GM23338 (cell line): ENCODE data around the gene NHS.

Experiments
- CREB1 ChIP-seq: fragments of 250-450 bp; sonication (Bioruptor Pico); IDR thresholded peaks from 2 replicates; pipeline ENCODE4 v1.5.0; 2020; ENCODE audit warnings: low read depth, mild to moderate bottlenecking, moderate library complexity
- EZH2 ChIP-seq: fragments of 200-600 bp; sonication (generic); IDR thresholded peaks from one replicate; pipeline ENCODE4 v1.8.0; 2017; ENCODE audit warnings: antibody characterized with exemption, mild to moderate bottlenecking, low read depth; ENCODE audit not compliant: unreplicated experiment
- EZH2phosphoT487 ChIP-seq: fragments of 200-600 bp; sonication (generic); IDR thresholded peaks from one replicate; pipeline ENCODE4 v1.8.1; 2018; ENCODE audit warnings: antibody characterized with exemption; ENCODE audit not compliant: unreplicated experiment
- JUNB ChIP-seq: IDR thresholded peaks from one replicate; pipeline ENCODE4 v1.6.1; 2016; ENCODE audit warnings: antibody characterized with exemption; ENCODE audit not compliant: unreplicated experiment
- NANOG ChIP-seq: IDR thresholded peaks from 2 replicates; pipeline ENCODE4 v1.6.1; 2016; ENCODE audit warnings: antibody characterized with exemption, borderline replicate concordance
- POLR2AphosphoS5 ChIP-seq: IDR thresholded peaks from 2 replicates; pipeline ENCODE4 v1.6.1; 2016; ENCODE audit warnings: antibody characterized with exemption, low read depth
- STAT1 ChIP-seq: IDR thresholded peaks from one replicate; pipeline ENCODE4 v1.6.1; 2016; ENCODE audit warnings: antibody characterized with exemption; ENCODE audit not compliant: unreplicated experiment
- ZNF114 ChIP-seq: fragments of 250-450 bp; sonication (Bioruptor Pico); IDR thresholded peaks from 2 replicates; pipeline ENCODE4 v1.5.0; 2020; ENCODE audit warnings: mild to moderate bottlenecking, moderate library complexity
- ZNF331 ChIP-seq: fragments of 250-450 bp; sonication (Bioruptor Pico); IDR thresholded peaks from 2 replicates; pipeline ENCODE4 v1.5.0; 2020; ENCODE audit warnings: low read depth, mild to moderate bottlenecking, moderate library complexity
- TF ChIP-seq, protein P1 (sequence below), 2 experiments: fragments of 200-600 bp in 1 of 2; sonication (generic) in 1 of 2; conservative IDR thresholded peaks; 2 replicates each; pipeline versions ENCODE4 v1.5.1 to v1.6.1; 2016 to 2017; ENCODE audit warnings: antibody characterized with exemption in 2 of 2, low read depth in 2 of 2, mild to moderate bottlenecking in 2 of 2, moderate library complexity in 1 of 2
- TF ChIP-seq, protein P2 (sequence below): IDR thresholded peaks from one replicate; pipeline ENCODE4 v1.6.1; 2018; ENCODE audit warnings: antibody characterized with exemption; ENCODE audit not compliant: unreplicated experiment
- TF ChIP-seq, protein P3 (sequence below): IDR thresholded peaks from 2 replicates; pipeline ENCODE4 v1.6.1; 2016; ENCODE audit warnings: antibody characterized with exemption
- TF ChIP-seq, protein P4 (sequence below): fragments of 250-450 bp; sonication (Bioruptor Pico); IDR thresholded peaks from 2 replicates; pipeline ENCODE4 v1.5.0; 2020; ENCODE audit warnings: mild to moderate bottlenecking, moderate library complexity

DNA sequence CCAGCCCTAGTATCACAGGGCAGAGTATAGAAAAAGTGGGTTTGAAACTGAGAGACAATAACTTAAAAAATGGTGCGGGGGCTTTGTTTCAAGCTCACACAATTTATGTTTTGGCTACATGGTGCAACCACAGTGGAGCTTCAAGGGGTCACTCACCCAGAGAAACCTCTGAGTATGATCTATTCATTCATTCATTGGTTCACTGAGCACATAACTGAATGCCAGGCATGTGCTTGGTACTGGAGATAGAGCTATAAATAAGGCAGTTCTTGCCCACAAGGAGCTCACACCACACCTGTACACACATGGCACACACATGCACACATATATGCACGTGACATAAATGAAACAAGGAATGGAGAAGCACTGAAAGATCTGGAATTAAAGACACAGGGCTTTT is 171.4 kb downstream of the NHS start:
- TF ChIP-seq, protein P1, sequence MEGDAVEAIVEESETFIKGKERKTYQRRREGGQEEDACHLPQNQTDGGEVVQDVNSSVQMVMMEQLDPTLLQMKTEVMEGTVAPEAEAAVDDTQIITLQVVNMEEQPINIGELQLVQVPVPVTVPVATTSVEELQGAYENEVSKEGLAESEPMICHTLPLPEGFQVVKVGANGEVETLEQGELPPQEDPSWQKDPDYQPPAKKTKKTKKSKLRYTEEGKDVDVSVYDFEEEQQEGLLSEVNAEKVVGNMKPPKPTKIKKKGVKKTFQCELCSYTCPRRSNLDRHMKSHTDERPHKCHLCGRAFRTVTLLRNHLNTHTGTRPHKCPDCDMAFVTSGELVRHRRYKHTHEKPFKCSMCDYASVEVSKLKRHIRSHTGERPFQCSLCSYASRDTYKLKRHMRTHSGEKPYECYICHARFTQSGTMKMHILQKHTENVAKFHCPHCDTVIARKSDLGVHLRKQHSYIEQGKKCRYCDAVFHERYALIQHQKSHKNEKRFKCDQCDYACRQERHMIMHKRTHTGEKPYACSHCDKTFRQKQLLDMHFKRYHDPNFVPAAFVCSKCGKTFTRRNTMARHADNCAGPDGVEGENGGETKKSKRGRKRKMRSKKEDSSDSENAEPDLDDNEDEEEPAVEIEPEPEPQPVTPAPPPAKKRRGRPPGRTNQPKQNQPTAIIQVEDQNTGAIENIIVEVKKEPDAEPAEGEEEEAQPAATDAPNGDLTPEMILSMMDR (conservative IDR thresholded peaks at IDR 0.05; ENCODE audit: low read depth in 2 of 2), result no peak
- TF ChIP-seq, protein P2, sequence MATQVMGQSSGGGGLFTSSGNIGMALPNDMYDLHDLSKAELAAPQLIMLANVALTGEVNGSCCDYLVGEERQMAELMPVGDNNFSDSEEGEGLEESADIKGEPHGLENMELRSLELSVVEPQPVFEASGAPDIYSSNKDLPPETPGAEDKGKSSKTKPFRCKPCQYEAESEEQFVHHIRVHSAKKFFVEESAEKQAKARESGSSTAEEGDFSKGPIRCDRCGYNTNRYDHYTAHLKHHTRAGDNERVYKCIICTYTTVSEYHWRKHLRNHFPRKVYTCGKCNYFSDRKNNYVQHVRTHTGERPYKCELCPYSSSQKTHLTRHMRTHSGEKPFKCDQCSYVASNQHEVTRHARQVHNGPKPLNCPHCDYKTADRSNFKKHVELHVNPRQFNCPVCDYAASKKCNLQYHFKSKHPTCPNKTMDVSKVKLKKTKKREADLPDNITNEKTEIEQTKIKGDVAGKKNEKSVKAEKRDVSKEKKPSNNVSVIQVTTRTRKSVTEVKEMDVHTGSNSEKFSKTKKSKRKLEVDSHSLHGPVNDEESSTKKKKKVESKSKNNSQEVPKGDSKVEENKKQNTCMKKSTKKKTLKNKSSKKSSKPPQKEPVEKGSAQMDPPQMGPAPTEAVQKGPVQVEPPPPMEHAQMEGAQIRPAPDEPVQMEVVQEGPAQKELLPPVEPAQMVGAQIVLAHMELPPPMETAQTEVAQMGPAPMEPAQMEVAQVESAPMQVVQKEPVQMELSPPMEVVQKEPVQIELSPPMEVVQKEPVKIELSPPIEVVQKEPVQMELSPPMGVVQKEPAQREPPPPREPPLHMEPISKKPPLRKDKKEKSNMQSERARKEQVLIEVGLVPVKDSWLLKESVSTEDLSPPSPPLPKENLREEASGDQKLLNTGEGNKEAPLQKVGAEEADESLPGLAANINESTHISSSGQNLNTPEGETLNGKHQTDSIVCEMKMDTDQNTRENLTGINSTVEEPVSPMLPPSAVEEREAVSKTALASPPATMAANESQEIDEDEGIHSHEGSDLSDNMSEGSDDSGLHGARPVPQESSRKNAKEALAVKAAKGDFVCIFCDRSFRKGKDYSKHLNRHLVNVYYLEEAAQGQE, result no peak
- TF ChIP-seq EZH2 (no peak), POLR2AphosphoS5 (no peak), CREB1 (CRISPR knock-in tag) (no peak), JUNB (no peak), EZH2phosphoT487 (no peak), ZNF114 (CRISPR knock-in tag) (no peak), ZNF331 (CRISPR knock-in tag) (no peak), NANOG (no peak), STAT1 (no peak)
- TF ChIP-seq, protein P3, sequence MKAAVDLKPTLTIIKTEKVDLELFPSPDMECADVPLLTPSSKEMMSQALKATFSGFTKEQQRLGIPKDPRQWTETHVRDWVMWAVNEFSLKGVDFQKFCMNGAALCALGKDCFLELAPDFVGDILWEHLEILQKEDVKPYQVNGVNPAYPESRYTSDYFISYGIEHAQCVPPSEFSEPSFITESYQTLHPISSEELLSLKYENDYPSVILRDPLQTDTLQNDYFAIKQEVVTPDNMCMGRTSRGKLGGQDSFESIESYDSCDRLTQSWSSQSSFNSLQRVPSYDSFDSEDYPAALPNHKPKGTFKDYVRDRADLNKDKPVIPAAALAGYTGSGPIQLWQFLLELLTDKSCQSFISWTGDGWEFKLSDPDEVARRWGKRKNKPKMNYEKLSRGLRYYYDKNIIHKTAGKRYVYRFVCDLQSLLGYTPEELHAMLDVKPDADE, result no peak
- TF ChIP-seq, protein P4, sequence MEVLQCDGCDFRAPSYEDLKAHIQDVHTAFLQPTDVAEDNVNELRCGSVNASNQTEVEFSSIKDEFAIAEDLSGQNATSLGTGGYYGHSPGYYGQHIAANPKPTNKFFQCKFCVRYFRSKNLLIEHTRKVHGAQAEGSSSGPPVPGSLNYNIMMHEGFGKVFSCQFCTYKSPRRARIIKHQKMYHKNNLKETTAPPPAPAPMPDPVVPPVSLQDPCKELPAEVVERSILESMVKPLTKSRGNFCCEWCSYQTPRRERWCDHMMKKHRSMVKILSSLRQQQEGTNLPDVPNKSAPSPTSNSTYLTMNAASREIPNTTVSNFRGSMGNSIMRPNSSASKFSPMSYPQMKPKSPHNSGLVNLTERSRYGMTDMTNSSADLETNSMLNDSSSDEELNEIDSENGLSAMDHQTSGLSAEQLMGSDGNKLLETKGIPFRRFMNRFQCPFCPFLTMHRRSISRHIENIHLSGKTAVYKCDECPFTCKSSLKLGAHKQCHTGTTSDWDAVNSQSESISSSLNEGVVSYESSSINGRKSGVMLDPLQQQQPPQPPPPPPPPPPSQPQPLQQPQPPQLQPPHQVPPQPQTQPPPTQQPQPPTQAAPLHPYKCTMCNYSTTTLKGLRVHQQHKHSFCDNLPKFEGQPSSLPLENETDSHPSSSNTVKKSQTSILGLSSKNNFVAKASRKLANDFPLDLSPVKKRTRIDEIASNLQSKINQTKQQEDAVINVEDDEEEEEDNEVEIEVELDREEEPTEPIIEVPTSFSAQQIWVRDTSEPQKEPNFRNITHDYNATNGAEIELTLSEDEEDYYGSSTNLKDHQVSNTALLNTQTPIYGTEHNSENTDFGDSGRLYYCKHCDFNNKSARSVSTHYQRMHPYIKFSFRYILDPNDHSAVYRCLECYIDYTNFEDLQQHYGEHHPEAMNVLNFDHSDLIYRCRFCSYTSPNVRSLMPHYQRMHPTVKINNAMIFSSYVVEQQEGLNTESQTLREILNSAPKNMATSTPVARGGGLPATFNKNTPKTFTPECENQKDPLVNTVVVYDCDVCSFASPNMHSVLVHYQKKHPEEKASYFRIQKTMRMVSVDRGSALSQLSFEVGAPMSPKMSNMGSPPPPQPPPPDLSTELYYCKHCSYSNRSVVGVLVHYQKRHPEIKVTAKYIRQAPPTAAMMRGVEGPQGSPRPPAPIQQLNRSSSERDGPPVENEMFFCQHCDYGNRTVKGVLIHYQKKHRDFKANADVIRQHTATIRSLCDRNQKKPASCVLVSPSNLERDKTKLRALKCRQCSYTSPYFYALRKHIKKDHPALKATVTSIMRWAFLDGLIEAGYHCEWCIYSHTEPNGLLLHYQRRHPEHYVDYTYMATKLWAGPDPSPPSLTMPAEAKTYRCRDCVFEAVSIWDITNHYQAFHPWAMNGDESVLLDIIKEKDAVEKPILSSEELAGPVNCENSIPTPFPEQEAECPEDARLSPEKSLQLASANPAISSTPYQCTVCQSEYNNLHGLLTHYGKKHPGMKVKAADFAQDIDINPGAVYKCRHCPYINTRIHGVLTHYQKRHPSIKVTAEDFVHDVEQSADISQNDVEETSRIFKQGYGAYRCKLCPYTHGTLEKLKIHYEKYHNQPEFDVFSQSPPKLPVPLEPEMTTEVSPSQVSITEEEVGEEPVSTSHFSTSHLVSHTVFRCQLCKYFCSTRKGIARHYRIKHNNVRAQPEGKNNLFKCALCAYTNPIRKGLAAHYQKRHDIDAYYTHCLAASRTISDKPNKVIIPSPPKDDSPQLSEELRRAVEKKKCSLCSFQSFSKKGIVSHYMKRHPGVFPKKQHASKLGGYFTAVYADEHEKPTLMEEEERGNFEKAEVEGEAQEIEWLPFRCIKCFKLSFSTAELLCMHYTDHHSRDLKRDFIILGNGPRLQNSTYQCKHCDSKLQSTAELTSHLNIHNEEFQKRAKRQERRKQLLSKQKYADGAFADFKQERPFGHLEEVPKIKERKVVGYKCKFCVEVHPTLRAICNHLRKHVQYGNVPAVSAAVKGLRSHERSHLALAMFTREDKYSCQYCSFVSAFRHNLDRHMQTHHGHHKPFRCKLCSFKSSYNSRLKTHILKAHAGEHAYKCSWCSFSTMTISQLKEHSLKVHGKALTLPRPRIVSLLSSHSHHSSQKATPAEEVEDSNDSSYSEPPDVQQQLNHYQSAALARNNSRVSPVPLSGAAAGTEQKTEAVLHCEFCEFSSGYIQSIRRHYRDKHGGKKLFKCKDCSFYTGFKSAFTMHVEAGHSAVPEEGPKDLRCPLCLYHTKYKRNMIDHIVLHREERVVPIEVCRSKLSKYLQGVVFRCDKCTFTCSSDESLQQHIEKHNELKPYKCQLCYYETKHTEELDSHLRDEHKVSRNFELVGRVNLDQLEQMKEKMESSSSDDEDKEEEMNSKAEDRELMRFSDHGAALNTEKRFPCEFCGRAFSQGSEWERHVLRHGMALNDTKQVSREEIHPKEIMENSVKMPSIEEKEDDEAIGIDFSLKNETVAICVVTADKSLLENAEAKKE (CRISPR knock-in tag), result no peak
